ENCODE results near the gene COX15. TPM values are rescaled to one million over a fixed set of nuclear protein-coding genes. Genes with fewer than 3 reads are reported as not detected.

Gene COX15
- total RNA-seq (2012; rRNA removed): 40.1 and 41.1 TPM in 2 replicates
- 17.3 and 18.9 TPM in 2 replicates for polyA plus RNA-seq (2012; rRNA removed)
- polyA plus RNA-seq (2012; cell fraction: cytosol; rRNA removed): 7.5 and 11.5 TPM in 2 replicates
- polyA plus RNA-seq (2012; cell fraction: nucleus; rRNA removed; ENCODE audit: low replicate concordance): 9.7 and 24.9 TPM in 2 replicates
- Bru-seq, nascent RNA: percentile 80 among the genes with signal in this experiment
- percentile 95 among the genes with signal in this experiment for BruChase-seq, experiment 1, labeled RNA remaining after a 6-hour chase
- percentile 93 among the genes with signal in this experiment for BruChase-seq, experiment 2, labeled RNA remaining after a 2-hour chase
- long read RNA-seq, transcript COX15-201 (9 exons, 2,356 nt): major isoform, 30 of 41 reads
- long read RNA-seq, partial matches to known transcripts: 2 of 41 reads
- long read RNA-seq, other reads (novel, unspliced or antisense): 9 of 41 reads

GRCh38 chr10:99732033-99732842 is at the start of gene COX15, which contains the start of gene CUTC:
Gene COX15 (minus strand): TSS chr10:99732127. CDS start chr10:99732049, 78 bp downstream.
Gene CUTC (plus strand): TSS chr10:99732234. CDS start chr10:99732349, 115 bp downstream.
- Histone ChIP-seq H3K27me3 (ENCODE audit: control insufficient read depth, insufficient read depth, low read length) (no peaks in the 10 kb centered on the region), H3K9ac (ENCODE audit: low read depth, low read length) (peak within 1 kb of the TSS; percentile 99), H2BK5ac (ENCODE audit: low read depth, low read length, poor library complexity, severe bottlenecking) (peak within 1 kb of the TSS; percentile 88), H4K5ac (ENCODE audit: low read depth, low read length) (peak within 1 kb of the TSS; percentile 93), H2AK5ac (ENCODE audit: low read depth, low read length) (peak within 1 kb of the TSS; percentile 92), H3K56ac (ENCODE audit: extremely low read depth, insufficient read depth, low read length) (peak within 1 kb of the TSS; percentile 90), H3K9me3 (ENCODE audit: control insufficient read depth, insufficient read depth, low read length) (no peaks in the 10 kb centered on the region), H3K4me2 (ENCODE audit: low read depth, low read length) (peak within 1 kb of the TSS; percentile 100), H3K27ac (ENCODE audit: insufficient read depth, low read length) (peak within 1 kb of the TSS; percentile 96), H4K8ac (ENCODE audit: low read depth in 2 of 2, low read length in 2 of 2) (peak within 1 kb of the TSS; percentile 85 to 98), H3K23ac (ENCODE audit: low read depth, low read length) (peak within 1 kb of the TSS; percentile 90), H2AFZ (replicated peaks; ENCODE audit: low read length, poor library complexity) (peak within 1 kb of the TSS; percentile 93), H3K4me1 (ENCODE audit: control insufficient read depth, insufficient read depth, low read length) (peaks cover 2% of the 10 kb centered on the region; the same call in 1 of the 2 replicates), H3K4me3 (ENCODE audit: insufficient read depth, low read depth, low read length) (peak within 1 kb of the TSS; percentile 69), H3K14ac (replicated peaks; ENCODE audit: low read depth, low read length) (peak within 1 kb of the TSS; percentile 95), H3K36me3 (ENCODE audit: control insufficient read depth, insufficient read depth, low read length) (peaks cover 8% of the 10 kb centered on the region), H4K20me1 (ENCODE audit: insufficient read depth, low read length) (no peaks in the 10 kb centered on the region), H3K18ac (ENCODE audit: low read depth, low read length) (peak within 1 kb of the TSS; percentile 43), H3K9me1 (ENCODE audit: insufficient read depth, low read length) (no peaks in the 10 kb centered on the region), H2BK15ac (ENCODE audit: low read depth, low read length) (peak within 1 kb of the TSS; percentile 31; the same call in 1 of the 3 replicates), H3K4ac (ENCODE audit: low read depth, low read length) (peak within 1 kb of the TSS; percentile 91), H3K79me1 (ENCODE audit: low read depth in 1 of 2, low read length in 2 of 2) (peaks cover 23 to 44% of the 10 kb centered on the region in 2 experiments; a peak in 3 of 4 replicates), H2BK120ac (ENCODE audit: low read depth, low read length) (peak within 1 kb of the TSS; percentile 67), H2BK20ac (ENCODE audit: low read depth, low read length) (no peak within 1 kb of the TSS), H4K91ac (ENCODE audit: insufficient read depth, low read depth, low read length) (peak within 1 kb of the TSS; percentile 87), H2AK9ac (replicated peaks; ENCODE audit: low read depth, low read length, poor library complexity) (peak within 1 kb of the TSS; percentile 94)
- 1% methylated on average over 56 of the region's 73 CpGs; no CpG with 5 or more reads in 1 of the 2 experiments for WGBS, 2 experiments (ENCODE audit: extremely low coverage in 2 of 2, insufficient read length in 1 of 2)
- ChIA-PET POLR2A (ENCODE audit: unreplicated experiment) (interaction anchor here (0.6 to 0.7 kb wide), 3 partner anchors 8 to 113 kb away, joined by 3 read pairs; no protein-coding TSS in a partner anchor), CTCF (interaction anchor here (0.7 to 1.6 kb wide), 5 partner anchors 11 to 233 kb away, joined by 3 to 5 read pairs (median 3); no protein-coding TSS in a partner anchor)
- in situ Hi-C loops (cut with MboI; ENCODE audit: low sequenced_read_pairs): no loop called here
- intact Hi-C loops (cut with micrococcal nuclease): loop anchor here (1.0 to 10.0 kb wide), 5 partner anchors 50 to 453 kb away; partner anchors contain the start of genes ABCC2 and ERLIN1
- ATAC-seq (ENCODE audit: low read depth) (peak; percentile 95), DNase-seq (peak; percentile 96)
- dilution Hi-C loops (cut with HindIII; ENCODE audit: low sequenced_read_pairs, unreplicated experiment): no loop called here
- no TSS peak for BruUV-seq (replicated peaks)
- TF ChIP-seq POLR2A (IDR thresholded peaks at IDR 0.05; ENCODE audit: low read depth, low read length) (peak; percentile 79), RFX5 (IDR thresholded peaks at IDR 0.05; ENCODE audit: low read depth, low read length) (no peak), RAD21 (IDR thresholded peaks at IDR 0.05; ENCODE audit: low read length) (peak; percentile 30), ELK1 (IDR thresholded peaks at IDR 0.05; ENCODE audit: borderline replicate concordance, low read depth, low read length) (no peak), CEBPB (IDR thresholded peaks at IDR 0.05; ENCODE audit: low read depth, low read length) (0 out of 2 replicates have a peak, but pooled peaks have one; percentile 12), USF2 (IDR thresholded peaks at IDR 0.05; ENCODE audit: low read depth, low read length) (no peak), FOS (IDR thresholded peaks at IDR 0.05; ENCODE audit: low read depth, low read length) (no peak), MAFK (IDR thresholded peaks at IDR 0.05; ENCODE audit: low read depth, low read length) (no peak), MXI1 (IDR thresholded peaks at IDR 0.05; ENCODE audit: borderline replicate concordance, low read depth, low read length) (peak; percentile 96), CHD1 (IDR thresholded peaks at IDR 0.05; ENCODE audit: low read depth, low read length) (0 out of 2 replicates have a peak, but pooled peaks have one; percentile 49), BHLHE40 (IDR thresholded peaks at IDR 0.05; ENCODE audit: low read depth, low read length) (0 out of 2 replicates have a peak, but pooled peaks have one; percentile 9), RCOR1 (IDR thresholded peaks at IDR 0.05; ENCODE audit: insufficient replicate concordance, low read length) (no peak)
